C1 segment of cervical spinal cord (tissue), 14 donors: ENCODE results near the gene ACSM6.

ENCODE experiments used
- DNase-seq, 14 donors: peaks; one replicate each; lab custom pipeline; 2025; lab: John Stamatoyannopoulos, UW

Gene ACSM6

DNA sequence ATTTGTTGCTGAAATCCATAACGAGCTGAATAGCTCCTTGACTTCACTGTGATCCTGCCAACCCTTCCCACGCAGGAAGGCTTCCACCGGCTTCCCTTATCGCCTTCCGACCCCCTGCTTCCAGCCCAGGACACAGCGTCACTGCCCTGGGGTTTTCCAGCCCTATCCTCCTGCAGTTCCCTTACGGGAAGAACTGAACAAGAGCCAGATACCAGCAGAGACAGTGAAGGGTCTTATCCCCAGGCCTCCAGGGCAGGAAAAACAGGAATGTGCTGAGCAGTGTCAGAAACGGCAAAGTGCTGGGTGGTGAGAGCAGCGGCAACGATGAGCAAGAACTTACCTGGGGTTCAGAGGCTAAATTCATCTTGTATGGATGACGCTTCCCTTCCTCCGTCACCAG is 74.4 kb downstream of the ACSM6 start:
- no peak for DNase-seq

GRCh38 chr10:95273393-95274312 is 79.6 kb downstream of the ACSM6 start:
- no peak for DNase-seq

DNA sequence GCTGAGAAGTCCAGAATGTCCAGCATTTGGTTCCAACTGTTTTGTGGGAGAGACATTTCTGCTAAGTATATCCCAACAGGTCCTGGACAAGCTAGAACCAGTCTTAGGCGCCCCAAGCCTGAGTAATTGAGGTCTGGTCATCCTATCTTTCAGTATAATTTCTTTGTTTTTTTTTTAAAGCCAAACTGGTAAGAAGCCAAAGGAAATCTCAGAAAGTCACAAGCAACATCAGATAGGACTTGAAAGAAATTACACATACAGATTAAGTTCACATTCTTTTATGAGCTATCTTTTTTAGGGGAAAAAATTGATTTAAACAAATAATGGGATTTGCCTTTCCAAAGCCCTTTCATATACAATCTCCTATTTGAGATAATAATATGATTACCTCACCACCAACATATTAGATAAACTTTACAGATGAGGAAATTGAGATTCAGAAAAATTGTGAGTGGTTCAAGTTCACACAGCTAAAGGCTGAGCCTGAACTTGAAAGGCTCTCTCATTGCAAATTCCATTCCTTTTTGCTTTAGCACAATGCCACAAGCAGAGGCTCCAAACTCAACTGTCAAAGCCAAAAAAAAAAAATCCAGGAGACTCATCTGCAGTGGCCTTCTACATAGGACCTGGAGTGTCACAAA is 81.8 kb downstream of the ACSM6 start:
- DNase-seq, result no peak

DNA sequence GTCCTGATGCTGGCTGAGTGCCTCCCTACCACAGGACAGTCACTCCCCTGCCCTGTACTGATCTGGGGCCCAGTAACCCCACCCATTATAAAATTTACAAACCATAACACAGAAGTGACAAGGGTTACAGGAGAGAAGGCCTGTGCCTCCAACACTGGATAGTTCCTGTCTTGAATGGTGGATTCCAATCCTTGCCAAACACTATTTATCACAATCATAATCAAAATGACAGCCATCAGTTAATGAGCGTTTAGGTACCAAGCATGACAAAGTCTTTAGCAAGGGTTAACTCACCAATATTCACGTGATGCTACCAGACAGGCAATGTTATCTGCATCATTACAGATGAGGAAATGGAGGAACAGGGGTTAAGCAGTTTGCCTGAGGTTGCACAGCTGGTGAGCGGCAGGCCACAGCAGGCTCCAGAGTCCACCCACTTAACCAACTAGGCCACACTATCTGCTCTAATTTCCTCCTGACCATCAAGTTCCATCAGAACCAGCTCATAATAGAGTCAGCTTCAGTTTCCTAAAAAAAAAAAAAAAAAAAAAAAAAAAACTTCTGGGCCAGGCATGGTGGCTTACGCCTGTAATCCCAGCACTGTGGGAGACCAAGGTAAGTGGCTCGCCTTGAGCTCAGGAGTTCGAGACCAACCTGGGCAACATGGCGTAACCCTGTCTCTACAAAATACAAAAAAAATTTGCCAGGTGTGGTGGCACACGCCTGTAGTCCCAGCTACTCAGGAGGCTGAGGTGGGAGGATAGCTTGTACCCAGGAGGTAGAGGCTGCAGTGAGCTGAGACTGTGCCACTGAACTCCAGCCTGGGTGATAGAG is 82.5 kb downstream of the ACSM6 start:
- DNase-seq, result no peak

GRCh38 chr10:95277201-95277570 is 83.1 kb downstream of the ACSM6 start:
- DNase-seq, result no peak

DNA sequence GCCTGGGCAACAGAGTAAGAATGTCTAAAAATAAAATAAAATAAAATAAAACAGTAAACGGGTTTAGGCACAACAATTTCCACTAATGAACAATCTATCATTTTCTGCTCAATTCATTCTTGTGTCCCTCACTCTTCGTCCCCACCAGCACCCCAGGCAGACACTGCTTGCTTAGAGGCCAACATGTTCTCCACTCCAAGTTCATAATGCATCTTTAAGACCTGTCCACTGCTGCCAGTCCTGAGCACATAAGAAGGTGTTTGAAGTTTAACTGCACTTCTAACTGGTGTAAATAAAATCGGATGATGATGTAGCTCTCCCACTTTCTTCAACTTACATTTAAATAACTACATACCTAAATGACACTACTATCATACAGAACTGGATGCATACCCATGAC is 83.6 kb downstream of the ACSM6 start:
- DNase-seq, result no peak
